Measurements from ENCODE around the gene SEC14L3.

DNA sequence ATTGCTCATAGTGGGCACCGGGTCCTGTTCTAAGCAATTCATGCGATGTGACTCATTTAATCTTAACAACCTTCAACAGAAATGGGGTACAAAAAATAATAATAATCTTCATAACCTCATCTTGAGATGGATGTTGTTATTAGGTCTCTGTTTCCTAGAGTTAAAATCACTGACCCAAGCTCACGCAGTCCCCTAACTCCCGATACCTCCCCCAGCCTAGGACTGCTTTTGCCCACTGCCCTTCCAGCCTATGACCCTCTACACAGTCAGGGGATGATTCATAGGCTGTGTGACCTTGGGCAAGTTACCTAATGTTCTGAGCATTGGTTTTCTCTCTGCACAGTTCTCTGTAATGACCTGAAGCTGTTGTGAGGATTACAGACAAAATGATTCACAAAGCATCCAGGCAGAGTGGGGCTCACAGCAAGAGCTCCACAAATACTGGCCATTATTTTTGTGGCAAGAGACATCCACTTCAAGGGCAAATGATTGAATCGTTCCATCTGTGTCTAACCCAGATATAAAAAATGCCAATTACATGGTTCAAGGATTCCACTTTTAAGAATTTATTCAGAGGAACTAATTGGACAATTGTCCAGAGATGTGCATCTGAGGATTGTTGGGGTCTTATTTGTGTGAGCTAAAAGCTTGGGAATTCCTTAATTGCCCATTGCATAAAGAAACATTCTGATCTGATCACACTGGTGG, 26.2 kb downstream of the SEC14L3 start:
- TF ChIP-seq, protein P1, sequence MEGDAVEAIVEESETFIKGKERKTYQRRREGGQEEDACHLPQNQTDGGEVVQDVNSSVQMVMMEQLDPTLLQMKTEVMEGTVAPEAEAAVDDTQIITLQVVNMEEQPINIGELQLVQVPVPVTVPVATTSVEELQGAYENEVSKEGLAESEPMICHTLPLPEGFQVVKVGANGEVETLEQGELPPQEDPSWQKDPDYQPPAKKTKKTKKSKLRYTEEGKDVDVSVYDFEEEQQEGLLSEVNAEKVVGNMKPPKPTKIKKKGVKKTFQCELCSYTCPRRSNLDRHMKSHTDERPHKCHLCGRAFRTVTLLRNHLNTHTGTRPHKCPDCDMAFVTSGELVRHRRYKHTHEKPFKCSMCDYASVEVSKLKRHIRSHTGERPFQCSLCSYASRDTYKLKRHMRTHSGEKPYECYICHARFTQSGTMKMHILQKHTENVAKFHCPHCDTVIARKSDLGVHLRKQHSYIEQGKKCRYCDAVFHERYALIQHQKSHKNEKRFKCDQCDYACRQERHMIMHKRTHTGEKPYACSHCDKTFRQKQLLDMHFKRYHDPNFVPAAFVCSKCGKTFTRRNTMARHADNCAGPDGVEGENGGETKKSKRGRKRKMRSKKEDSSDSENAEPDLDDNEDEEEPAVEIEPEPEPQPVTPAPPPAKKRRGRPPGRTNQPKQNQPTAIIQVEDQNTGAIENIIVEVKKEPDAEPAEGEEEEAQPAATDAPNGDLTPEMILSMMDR (IDR thresholded peaks at IDR 0.05) = no peak
- TF ChIP-seq POLR2A (IDR thresholded peaks at IDR 0.05) = no peak
- TF ChIP-seq EP300 (IDR thresholded peaks at IDR 0.05) = no peak
